Endothelial cell of umbilical vein (primary cell): Measurements from ENCODE around the gene VSNL1. TPM values are rescaled to one million over a fixed set of nuclear protein-coding genes. Genes with fewer than 3 reads are reported as not detected.

Source experiments
- BruUV-seq: library from RNA; stranded (reverse); fragments of 400-500 nt; replicated peaks from 2 replicates; lab custom pipeline; 2021; lab: Mats Ljungman, UMichigan
- CTCF ChIA-PET: fragments of 300-600, 350-600 bp; sonication (Branson Sonifier 250); formaldehyde crosslinking; loops from one replicate; lab custom pipeline; 2021; ENCODE audit warnings: antibody characterized with exemption, inconsistent platforms; lab: Charles Lee
- POLR2A ChIA-PET: fragments of 300-600, 350-600 bp; sonication (Branson Sonifier 250); formaldehyde crosslinking; loops from one replicate; lab custom pipeline; 2021; ENCODE audit warnings: antibody characterized with exemption, inconsistent platforms; lab: Charles Lee
- DNase-seq: peaks from one replicate; pipeline ENCODE4 v3.0.0-alpha.2; 2011; ENCODE audit warnings: low read depth, low spot score
- FAIRE-seq: peaks from 2 replicates; lab custom pipeline; 2011; peaks lifted over from hg19 to GRCh38; lab: Jason Lieb, UNC
- H2AFZ ChIP-seq: 2 replicates; pipeline ENCODE4 v1.6.0; 2012; ENCODE audit warnings: low read depth, low read length, control low read depth, inconsistent platforms
- H3K27ac ChIP-seq: 2 replicates; pipeline ENCODE4 v1.5.1; 2011; ENCODE audit warnings: low read depth, mild to moderate bottlenecking, control low read depth, low read length, moderate library complexity; ENCODE audit not compliant: insufficient read depth
- H3K27me3 ChIP-seq, 2 experiments: 2 replicates each; pipeline versions ENCODE4 v1.6.0 to v1.6.1; 2011; ENCODE audit warnings: low read length in 2 of 2, mixed read lengths in 1 of 2; ENCODE audit not compliant: control insufficient read depth in 2 of 2, insufficient read depth in 2 of 2
- H3K36me3 ChIP-seq, 2 experiments: 2 replicates in 1 of 2; 3 replicates in 1 of 2; pipeline ENCODE4 v1.5.1; 2011; ENCODE audit warnings: low read length in 2 of 2, mild to moderate bottlenecking in 1 of 2, moderate library complexity in 1 of 2; ENCODE audit not compliant: control insufficient read depth in 2 of 2, insufficient read depth in 2 of 2; ENCODE audit errors: extremely low read depth in 1 of 2
- H3K4me1 ChIP-seq: 3 replicates; pipeline ENCODE4 v1.5.1; 2011; ENCODE audit warnings: mild to moderate bottlenecking, low read length; ENCODE audit not compliant: control insufficient read depth, insufficient read depth; ENCODE audit errors: extremely low read depth
- H3K4me2 ChIP-seq: 2 replicates; pipeline ENCODE4 v1.6.1; 2011; ENCODE audit warnings: low read length, control low read depth, mixed read lengths; ENCODE audit not compliant: insufficient read depth
- H3K4me3 ChIP-seq, 3 experiments: fragments of 200-600 bp in 1 of 3; sonication (generic), shearing (Covaris generic) in 1 of 3; replicated peaks in 1 of 3; 2 replicates each; pipeline ENCODE4 v1.5.1; 2011 to 2016; ENCODE audit warnings: control low read depth in 3 of 3, low read length in 3 of 3, mild to moderate bottlenecking in 2 of 3, inconsistent platforms in 1 of 3, low read depth in 1 of 3, moderate library complexity in 1 of 3; ENCODE audit not compliant: insufficient read depth in 1 of 3
- H3K79me2 ChIP-seq: 2 replicates; pipeline ENCODE4 v1.6.0; 2012; ENCODE audit warnings: low read length, inconsistent platforms; ENCODE audit not compliant: control insufficient read depth, insufficient read depth
- H3K9ac ChIP-seq: replicated peaks from 2 replicates; pipeline ENCODE3; 2011; ENCODE audit warnings: low read length, control low read depth; ENCODE audit not compliant: insufficient read depth; ENCODE audit errors: extremely low read depth
- H3K9me1 ChIP-seq: replicated peaks from 3 replicates; pipeline ENCODE4 v1.6.0; 2011; ENCODE audit warnings: mild to moderate bottlenecking, low read length; ENCODE audit not compliant: control insufficient read depth, insufficient read depth; ENCODE audit errors: extremely low read depth
- H3K9me3 ChIP-seq: replicated peaks from 2 replicates; pipeline ENCODE4 v1.5.1; 2012; ENCODE audit warnings: low read length, inconsistent platforms; ENCODE audit not compliant: control insufficient read depth, insufficient read depth
- H4K20me1 ChIP-seq: replicated peaks from 2 replicates; pipeline ENCODE3; 2011; ENCODE audit warnings: mild to moderate bottlenecking, low read length; ENCODE audit not compliant: control insufficient read depth, insufficient read depth; ENCODE audit errors: extremely low read depth
- CTCF ChIP-seq, 2 donors: IDR thresholded peaks; 1 replicate in 1 of 2; 2 replicates in 1 of 2; pipeline ENCODE4 v1.5.1; 2011; ENCODE audit warnings: low read length in 2 of 2, mild to moderate bottlenecking in 2 of 2, moderate library complexity in 2 of 2, control low read depth in 1 of 2, inconsistent platforms in 1 of 2, low read depth in 1 of 2; ENCODE audit not compliant: insufficient read depth in 1 of 2; ENCODE audit errors: extremely low read depth in 1 of 2
- EZH2 ChIP-seq: IDR thresholded peaks from 2 replicates; pipeline ENCODE4 v1.6.1; 2012; ENCODE audit warnings: borderline replicate concordance, low read depth, mild to moderate bottlenecking, moderate library complexity, low read length, inconsistent platforms; ENCODE audit not compliant: severe bottlenecking
- FOS ChIP-seq: IDR thresholded peaks from 2 replicates; pipeline ENCODE4 v1.6.1; 2011; ENCODE audit warnings: mild to moderate bottlenecking, low read length, moderate library complexity, borderline replicate concordance; ENCODE audit not compliant: insufficient read depth
- GATA2 ChIP-seq: IDR thresholded peaks from 2 replicates; pipeline ENCODE4 v1.7.0; 2011; ENCODE audit warnings: low read depth, mild to moderate bottlenecking, moderate library complexity, mixed read lengths, low read length; ENCODE audit not compliant: insufficient read length, insufficient read depth
- JUN ChIP-seq: IDR thresholded peaks from 2 replicates; pipeline ENCODE4 v1.6.1; 2011; ENCODE audit warnings: borderline replicate concordance, low read depth; ENCODE audit not compliant: insufficient read length, insufficient read depth
- MYC ChIP-seq: IDR thresholded peaks from one replicate; pipeline ENCODE4 v1.6.1; 2011; ENCODE audit warnings: mild to moderate bottlenecking, low read depth, low read length
- POLR2A ChIP-seq: IDR thresholded peaks from 2 replicates; pipeline ENCODE4 v1.6.1; 2012; ENCODE audit warnings: low read depth, mild to moderate bottlenecking, control low read depth, low read length
- POLR2AphosphoS5 ChIP-seq: IDR thresholded peaks from 2 replicates; pipeline ENCODE4 v1.6.1; 2012; ENCODE audit warnings: low read depth, mild to moderate bottlenecking, control low read depth, low read length, moderate library complexity; ENCODE audit not compliant: insufficient read depth
- dilution Hi-C: fragments of 300-500 bp; cut with MboI; formaldehyde crosslinking; loops from one replicate; pipeline ENCODE4 v1.15.0; 2019; ENCODE audit warnings: low sequenced_read_pairs; ENCODE audit not compliant: extremely low pct_ligation_motif_present
- intact Hi-C: fragments of 100-400 bp; cut with micrococcal nuclease; formaldehyde crosslinking; loops from one replicate; pipeline ENCODE4 v1.10.0; 2022
- polyA plus RNA-seq, 4 experiments: library from polyadenylated mRNA; depleted of rRNA in 3 of 4; stranded (reverse) in 3 of 4; unstranded in 1 of 4; fragments of >200 nt; gene quantifications; 2 replicates each; pipeline versions ENCODE4 v1.2.1 to v1.2.3, GENCODE V29; 2011 to 2012; ENCODE audit warnings: missing spikeins in 1 of 4
- total RNA-seq: library from RNA; stranded (reverse); gene quantifications from 2 replicates; pipeline ENCODE4 v1.2.3, GENCODE V29; 2021
- TF ChIP-seq, protein P1 (sequence below): IDR thresholded peaks from 2 replicates; pipeline ENCODE4 v1.6.1; 2011; ENCODE audit not compliant: insufficient read depth, insufficient read length

Gene VSNL1
- total and polyA plus RNA-seq, 2 donors (not counting 3 experiments of a cell fraction or from before 2014, with no cell fraction given): not detected

- Histone ChIP-seq H4K20me1 (no peaks in the 10 kb centered on the region), H3K4me1 (no peaks in the 10 kb centered on the region), H3K4me2 (no peak overlapping the region), H3K27ac (no peak overlapping the region), H3K4me3 (no peak overlapping the region), H2AFZ (no peak overlapping the region), H3K36me3 (no peaks in the 10 kb centered on the region), H3K9me1 (no peaks in the 10 kb centered on the region), H3K9ac (no peak overlapping the region), H3K27me3 (no peaks in the 10 kb centered on the region), H3K79me2 (no peaks in the 10 kb centered on the region), H3K9me3 (no peaks in the 10 kb centered on the region)
- dilution Hi-C loops: no loop called here
- ChIA-PET CTCF (no interaction called here), POLR2A (no interaction called here)
- TF ChIP-seq MYC: no peak
- TF ChIP-seq FOS: no peak
- TF ChIP-seq POLR2A: no peak
- no peak for TF ChIP-seq POLR2AphosphoS5
- TF ChIP-seq, protein P1, sequence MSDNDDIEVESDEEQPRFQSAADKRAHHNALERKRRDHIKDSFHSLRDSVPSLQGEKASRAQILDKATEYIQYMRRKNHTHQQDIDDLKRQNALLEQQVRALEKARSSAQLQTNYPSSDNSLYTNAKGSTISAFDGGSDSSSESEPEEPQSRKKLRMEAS: no peak
- no peak for TF ChIP-seq JUN
- no TSS peak for BruUV-seq
- FAIRE-seq (no peak), DNase-seq (no peak)
- intact Hi-C loops: no loop called here
Measured at GRCh38 chr2:17584689-17585088, 44.2 kb downstream of the VSNL1 start.

DNA sequence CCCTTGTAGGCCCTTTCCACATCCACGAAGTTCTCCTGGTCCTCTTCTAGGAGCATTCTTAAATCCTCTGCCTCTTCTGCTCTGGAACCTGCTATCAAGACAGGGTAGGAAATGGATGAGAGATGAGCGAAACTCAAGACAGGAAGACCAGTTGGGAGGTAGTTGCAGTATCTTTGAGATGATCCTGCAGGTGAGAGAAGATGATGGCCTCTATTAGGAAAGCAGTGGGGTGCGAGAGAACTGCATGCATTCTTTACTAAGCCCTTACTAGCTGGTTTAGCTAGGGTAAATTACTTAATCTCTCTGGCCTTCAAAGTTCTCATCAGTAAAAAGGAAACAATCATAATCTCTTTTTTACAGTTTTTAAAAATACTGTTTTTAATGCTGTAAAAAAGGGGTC, 47.0 kb downstream of the VSNL1 start:
- no peaks in the 10 kb centered on the region for H3K9me3 ChIP-seq
- no peaks in the 10 kb centered on the region for H4K20me1 ChIP-seq
- FAIRE-seq: no peak
- no peaks in the 10 kb centered on the region for H3K4me1 ChIP-seq
- H2AFZ ChIP-seq: no peak overlapping the region
- H3K27me3 ChIP-seq: no peaks in the 10 kb centered on the region
- no peak for TF ChIP-seq POLR2A
- no peak for TF ChIP-seq EZH2
- no peak for TF ChIP-seq GATA2
- no peak for TF ChIP-seq MYC
- TF ChIP-seq, protein P1: no peak
- TF ChIP-seq POLR2AphosphoS5: no peak
- no peak for TF ChIP-seq FOS
- no peak for TF ChIP-seq CTCF (IDR thresholded peaks at IDR 0.05; ENCODE audit: extremely low read depth in 1 of 2, insufficient read depth in 1 of 2, low read depth in 1 of 2, low read length in 2 of 2)
- TF ChIP-seq JUN: no peak
- H3K9me1 ChIP-seq: no peaks in the 10 kb centered on the region
- H3K79me2 ChIP-seq: no peaks in the 10 kb centered on the region
- BruUV-seq: no TSS peak
- no peak overlapping the region for H3K27ac ChIP-seq
- DNase-seq: no peak
- POLR2A ChIA-PET: no interaction called here
- CTCF ChIA-PET: no interaction called here
- H3K4me2 ChIP-seq: no peak overlapping the region
- no peaks in the 10 kb centered on the region for H3K36me3 ChIP-seq
- H3K4me3 ChIP-seq: no peak overlapping the region
- dilution Hi-C loops (no loop called here), intact Hi-C loops (no loop called here)
- no peak overlapping the region for H3K9ac ChIP-seq
